Upper lobe of right lung (tissue), 1 donor: ENCODE results near the gene ONECUT3. TPM values are rescaled to one million over a fixed set of nuclear protein-coding genes. Genes with fewer than 3 reads are reported as not detected.

Experiments
- ATAC-seq: fragments of 200-7000 bp; cut with Tn5 transposase; one replicate; pipeline ENCODE4 v1.9.1; 2020; ENCODE audit warnings: mild to moderate bottlenecking, moderate library complexity
- DNase-seq: peaks from one replicate; pipeline ENCODE4 v3.0.0-alpha.2; 2020
- H3K27ac ChIP-seq: fragments of 200-600 bp; one replicate; pipeline ENCODE4 v1.8.0; 2022
- H3K27me3 ChIP-seq: fragments of 200-600 bp; one replicate; pipeline ENCODE4 v1.8.0; 2022; ENCODE audit warnings: mild to moderate bottlenecking
- H3K36me3 ChIP-seq: fragments of 200-600 bp; one replicate; pipeline ENCODE4 v1.8.0; 2022
- H3K4me1 ChIP-seq: fragments of 200-600 bp; one replicate; pipeline ENCODE4 v1.8.0; 2022
- H3K4me3 ChIP-seq: fragments of 200-600 bp; one replicate; pipeline ENCODE4 v1.8.0; 2022; ENCODE audit warnings: mild to moderate bottlenecking
- H3K9me3 ChIP-seq: fragments of 200-600 bp; one replicate; pipeline ENCODE4 v1.8.0; 2022
- CTCF ChIP-seq: fragments of 200-600 bp; IDR thresholded peaks from one replicate; pipeline ENCODE4 v1.8.0; 2022; ENCODE audit warnings: antibody characterized with exemption
- intact Hi-C: fragments of 100-400 bp; cut with DNase I; formaldehyde crosslinking; loops from one replicate; pipeline ENCODE4 v1.11.0; 2022
- total RNA-seq: library from RNA; stranded (reverse); fragmentation: NEBNext Ultra II Directional; extraction: Animal tissue kit (Norgen Biotek cat#: 25700); gene quantifications from one replicate; pipeline ENCODE4 v1.2.1, GENCODE V29; 2021
- donor health status: DM: no; HTN: yes; CAD: no; lungs with severe emphysema.

The ONECUT3 gene
- total RNA-seq, 1 donor from 2014 or later = not detected

- Histone ChIP-seq H3K4me1 (peaks cover under 1% of the 10 kb centered on the region), H3K4me3 (no peak overlapping the region), H3K27me3 (no peaks in the 10 kb centered on the region), H3K36me3 (peaks cover 86% of the 10 kb centered on the region), H3K27ac (no peak overlapping the region), H3K9me3 (no peaks in the 10 kb centered on the region)
- ATAC-seq = no peak
- intact Hi-C loops = no loop called here
- no peak for DNase-seq
- TF ChIP-seq CTCF = no peak
Measured at GRCh38 chr19:1818549-1819195, 65.4 kb downstream of the ONECUT3 start.

GRCh38 chr19:1819341-1820255 is 66.3 kb downstream of the ONECUT3 start:
- Histone ChIP-seq H3K4me1 (no peaks in the 10 kb centered on the region), H3K27me3 (no peaks in the 10 kb centered on the region), H3K36me3 (peaks cover 95% of the 10 kb centered on the region), H3K4me3 (no peak overlapping the region), H3K27ac (no peak overlapping the region), H3K9me3 (no peaks in the 10 kb centered on the region)
- no peak for TF ChIP-seq CTCF
- intact Hi-C loops = no loop called here
- no peak for DNase-seq
- no peak for ATAC-seq

- Histone ChIP-seq H3K4me3 (no peak overlapping the region), H3K27ac (no peak overlapping the region), H3K9me3 (no peaks in the 10 kb centered on the region), H3K4me1 (no peaks in the 10 kb centered on the region), H3K27me3 (no peaks in the 10 kb centered on the region), H3K36me3 (peaks cover 82% of the 10 kb centered on the region)
- TF ChIP-seq CTCF = no peak
- DNase-seq (no peak), ATAC-seq (no peak)
- intact Hi-C loops = no loop called here
Measured at GRCh38 chr19:1822210-1822609, 68.9 kb downstream of the ONECUT3 start.

GRCh38 chr19:1823020-1823419 is 69.7 kb downstream of the ONECUT3 start:
- no peak for ATAC-seq

More at GRCh38 chr19:1823020-1823419, 69.7 kb downstream of the ONECUT3 start:
- DNase-seq = no peak
- no peaks in the 10 kb centered on the region for H3K27me3 ChIP-seq
- no peak overlapping the region for H3K4me3 ChIP-seq
- intact Hi-C loops = no loop called here
- H3K27ac ChIP-seq = no peak overlapping the region
- H3K9me3 ChIP-seq = no peaks in the 10 kb centered on the region
- no peak for TF ChIP-seq CTCF
- no peaks in the 10 kb centered on the region for H3K4me1 ChIP-seq
- peaks cover 74% of the 10 kb centered on the region for H3K36me3 ChIP-seq
